Ishikawa (cell line): ENCODE measurements around the gene ATP10A.

Experiments
- CEBPB ChIP-seq: IDR thresholded peaks from 2 replicates; pipeline ENCODE4 v1.6.1; 2012
- CREB1 ChIP-seq: IDR thresholded peaks from 2 replicates; pipeline ENCODE4 v1.6.1; 2012; ENCODE audit warnings: low read depth
- EGR1 ChIP-seq: IDR thresholded peaks from 2 replicates; pipeline ENCODE4 v1.6.1; 2012
- EP300 ChIP-seq: IDR thresholded peaks from 2 replicates; pipeline ENCODE4 v1.6.1; 2012; ENCODE audit warnings: borderline replicate concordance
- FOXM1 ChIP-seq: IDR thresholded peaks from 2 replicates; pipeline ENCODE4 v1.6.1; 2012; ENCODE audit warnings: low read depth, borderline replicate concordance
- NFIC ChIP-seq: IDR thresholded peaks from 2 replicates; pipeline ENCODE4 v1.6.1; 2012
- RAD21 ChIP-seq: IDR thresholded peaks from 2 replicates; pipeline ENCODE4 v1.6.1; 2012; ENCODE audit warnings: low read depth
- TAF1 ChIP-seq: IDR thresholded peaks from 2 replicates; pipeline ENCODE4 v1.6.1; 2012; ENCODE audit warnings: low read depth, mild to moderate bottlenecking
- TCF12 ChIP-seq: IDR thresholded peaks from 2 replicates; pipeline ENCODE4 v1.6.1; 2012; ENCODE audit warnings: low read depth
- TEAD4 ChIP-seq: IDR thresholded peaks from 2 replicates; pipeline ENCODE4 v1.6.1; 2012
- YY1 ChIP-seq: IDR thresholded peaks from 2 replicates; pipeline ENCODE4 v1.6.1; 2012; ENCODE audit warnings: low read depth
- ZBTB7A ChIP-seq: IDR thresholded peaks from 2 replicates; pipeline ENCODE4 v1.6.1; 2012; ENCODE audit warnings: low read depth
- TF ChIP-seq, protein P1 (sequence below): IDR thresholded peaks from 2 replicates; pipeline ENCODE4 v1.6.1; 2012; ENCODE audit warnings: low read depth, mild to moderate bottlenecking
- TF ChIP-seq, protein P2 (sequence below): IDR thresholded peaks from 2 replicates; pipeline ENCODE4 v1.6.1; 2012
- TF ChIP-seq, protein P3 (sequence below): IDR thresholded peaks from 2 replicates; pipeline ENCODE4 v1.6.1; 2012

Gene ATP10A

DNA sequence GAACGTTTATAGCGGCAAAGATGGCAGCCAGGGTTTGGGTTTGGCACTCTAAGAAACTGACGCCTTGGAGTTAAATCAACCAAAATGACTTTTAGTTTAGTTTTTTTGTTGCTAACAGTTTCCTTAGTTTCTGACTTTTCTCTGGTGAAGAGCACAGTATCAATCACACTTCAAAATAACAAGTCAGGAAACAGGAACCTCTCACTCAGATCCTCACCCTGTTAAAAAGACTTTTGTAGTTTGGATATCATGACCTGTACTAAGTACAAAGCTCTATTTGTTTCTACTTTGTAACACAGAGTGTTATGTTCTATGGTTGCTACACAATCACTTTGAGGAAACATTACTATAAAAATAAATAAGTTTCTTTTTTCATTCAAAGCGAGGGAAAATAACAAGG lies 51.1 kb downstream of the ATP10A start:
- TF ChIP-seq, protein P1, sequence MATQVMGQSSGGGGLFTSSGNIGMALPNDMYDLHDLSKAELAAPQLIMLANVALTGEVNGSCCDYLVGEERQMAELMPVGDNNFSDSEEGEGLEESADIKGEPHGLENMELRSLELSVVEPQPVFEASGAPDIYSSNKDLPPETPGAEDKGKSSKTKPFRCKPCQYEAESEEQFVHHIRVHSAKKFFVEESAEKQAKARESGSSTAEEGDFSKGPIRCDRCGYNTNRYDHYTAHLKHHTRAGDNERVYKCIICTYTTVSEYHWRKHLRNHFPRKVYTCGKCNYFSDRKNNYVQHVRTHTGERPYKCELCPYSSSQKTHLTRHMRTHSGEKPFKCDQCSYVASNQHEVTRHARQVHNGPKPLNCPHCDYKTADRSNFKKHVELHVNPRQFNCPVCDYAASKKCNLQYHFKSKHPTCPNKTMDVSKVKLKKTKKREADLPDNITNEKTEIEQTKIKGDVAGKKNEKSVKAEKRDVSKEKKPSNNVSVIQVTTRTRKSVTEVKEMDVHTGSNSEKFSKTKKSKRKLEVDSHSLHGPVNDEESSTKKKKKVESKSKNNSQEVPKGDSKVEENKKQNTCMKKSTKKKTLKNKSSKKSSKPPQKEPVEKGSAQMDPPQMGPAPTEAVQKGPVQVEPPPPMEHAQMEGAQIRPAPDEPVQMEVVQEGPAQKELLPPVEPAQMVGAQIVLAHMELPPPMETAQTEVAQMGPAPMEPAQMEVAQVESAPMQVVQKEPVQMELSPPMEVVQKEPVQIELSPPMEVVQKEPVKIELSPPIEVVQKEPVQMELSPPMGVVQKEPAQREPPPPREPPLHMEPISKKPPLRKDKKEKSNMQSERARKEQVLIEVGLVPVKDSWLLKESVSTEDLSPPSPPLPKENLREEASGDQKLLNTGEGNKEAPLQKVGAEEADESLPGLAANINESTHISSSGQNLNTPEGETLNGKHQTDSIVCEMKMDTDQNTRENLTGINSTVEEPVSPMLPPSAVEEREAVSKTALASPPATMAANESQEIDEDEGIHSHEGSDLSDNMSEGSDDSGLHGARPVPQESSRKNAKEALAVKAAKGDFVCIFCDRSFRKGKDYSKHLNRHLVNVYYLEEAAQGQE = no peak
- TF ChIP-seq TCF12 = no peak
- no peak for TF ChIP-seq TEAD4
- TF ChIP-seq EP300 = no peak
- TF ChIP-seq YY1 = no peak
- no peak for TF ChIP-seq TAF1
- TF ChIP-seq, protein P2, sequence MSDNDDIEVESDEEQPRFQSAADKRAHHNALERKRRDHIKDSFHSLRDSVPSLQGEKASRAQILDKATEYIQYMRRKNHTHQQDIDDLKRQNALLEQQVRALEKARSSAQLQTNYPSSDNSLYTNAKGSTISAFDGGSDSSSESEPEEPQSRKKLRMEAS = no peak
- TF ChIP-seq FOXM1 = no peak
- TF ChIP-seq CREB1 = no peak
- no peak for TF ChIP-seq NFIC
- TF ChIP-seq EGR1 = no peak
- no peak for TF ChIP-seq CEBPB
- TF ChIP-seq RAD21 = no peak
- no peak for TF ChIP-seq ZBTB7A
- TF ChIP-seq, protein P3, sequence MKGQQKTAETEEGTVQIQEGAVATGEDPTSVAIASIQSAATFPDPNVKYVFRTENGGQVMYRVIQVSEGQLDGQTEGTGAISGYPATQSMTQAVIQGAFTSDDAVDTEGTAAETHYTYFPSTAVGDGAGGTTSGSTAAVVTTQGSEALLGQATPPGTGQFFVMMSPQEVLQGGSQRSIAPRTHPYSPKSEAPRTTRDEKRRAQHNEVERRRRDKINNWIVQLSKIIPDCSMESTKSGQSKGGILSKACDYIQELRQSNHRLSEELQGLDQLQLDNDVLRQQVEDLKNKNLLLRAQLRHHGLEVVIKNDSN = no peak

DNA sequence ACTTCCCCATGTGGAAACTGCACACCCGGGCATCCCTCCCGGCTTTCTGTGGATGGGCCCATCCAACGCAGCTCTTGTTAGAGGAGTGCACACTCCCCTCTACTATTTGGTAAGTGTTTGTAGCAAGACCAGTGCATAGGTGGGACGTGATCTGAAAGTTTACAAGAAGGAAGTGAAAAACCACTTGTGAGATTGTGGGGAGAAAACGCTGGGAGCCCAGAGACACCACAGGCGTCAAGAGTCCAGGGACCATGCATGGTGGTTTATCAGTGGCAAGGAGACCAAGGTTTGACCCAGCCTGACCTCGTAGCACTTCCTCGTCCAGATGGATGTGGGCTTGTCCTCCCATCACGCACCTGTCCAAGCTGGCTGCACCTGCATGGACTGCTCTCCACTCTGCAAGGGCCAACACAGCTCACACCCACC lies 51.6 kb downstream of the ATP10A start:
- TF ChIP-seq, protein P2 = no peak
- TF ChIP-seq EGR1 = no peak
- no peak for TF ChIP-seq YY1
- no peak for TF ChIP-seq TAF1
- no peak for TF ChIP-seq TCF12
- TF ChIP-seq FOXM1 = no peak
- no peak for TF ChIP-seq CEBPB
- TF ChIP-seq, protein P1 = no peak
- TF ChIP-seq CREB1 = no peak
- TF ChIP-seq TEAD4 = no peak
- TF ChIP-seq ZBTB7A = no peak
- no peak for TF ChIP-seq RAD21
- TF ChIP-seq NFIC = no peak
- TF ChIP-seq, protein P3 = no peak
- TF ChIP-seq EP300 = no peak

DNA sequence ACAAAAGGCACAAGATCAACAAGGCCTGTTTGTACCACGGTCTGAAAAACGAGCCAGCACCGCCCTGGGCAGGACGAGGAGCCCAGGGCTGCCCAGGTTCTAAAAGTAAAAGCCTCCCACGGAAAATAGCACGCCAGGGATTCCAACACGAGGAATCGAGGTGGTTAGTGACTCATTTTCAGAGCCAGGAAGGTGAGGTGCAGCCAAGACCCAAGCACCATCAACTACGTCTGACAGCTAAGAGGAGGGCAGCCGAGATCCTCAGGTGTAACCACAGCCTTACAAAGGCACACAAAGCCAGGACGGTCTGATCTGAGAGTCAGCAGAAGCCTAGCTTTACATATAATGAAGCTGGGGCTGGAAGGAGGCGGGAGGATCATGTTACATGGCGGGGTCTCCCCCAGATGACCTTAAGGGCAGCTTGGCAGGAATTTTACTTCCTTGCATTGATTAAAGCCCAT lies 52.5 kb downstream of the ATP10A start:
- no peak for TF ChIP-seq EGR1
- no peak for TF ChIP-seq NFIC
- TF ChIP-seq YY1 = no peak
- TF ChIP-seq, protein P1 = no peak
- TF ChIP-seq, protein P2 = no peak
- TF ChIP-seq TCF12 = no peak
- no peak for TF ChIP-seq ZBTB7A
- no peak for TF ChIP-seq TEAD4
- TF ChIP-seq FOXM1 = no peak
- TF ChIP-seq CEBPB = no peak
- TF ChIP-seq CREB1 = no peak
- no peak for TF ChIP-seq RAD21

DNA sequence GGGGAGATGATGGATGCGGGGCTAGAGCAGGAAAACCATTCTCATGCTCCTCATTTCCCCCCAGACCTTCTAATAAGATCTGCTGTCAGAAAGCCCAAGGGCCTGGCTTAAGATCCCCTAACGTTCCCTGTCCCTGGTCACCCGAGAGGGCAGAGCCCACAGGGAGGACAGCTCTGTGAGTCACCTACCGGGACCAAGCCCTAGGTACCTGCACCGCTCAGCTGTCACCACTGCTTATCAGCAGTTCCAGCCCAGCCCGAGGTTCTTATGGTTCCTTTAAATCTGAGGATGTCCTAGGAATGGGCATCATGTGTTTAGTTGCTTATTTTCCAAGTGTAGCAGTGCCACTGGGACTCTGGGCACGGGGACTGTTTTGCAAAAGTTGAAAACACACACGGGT lies 53.0 kb downstream of the ATP10A start:
- TF ChIP-seq FOXM1 = no peak
- TF ChIP-seq RAD21 = no peak
- no peak for TF ChIP-seq TAF1
- no peak for TF ChIP-seq CREB1
- no peak for TF ChIP-seq YY1
- no peak for TF ChIP-seq TEAD4
- TF ChIP-seq CEBPB = no peak
- TF ChIP-seq EGR1 = no peak
